ENCODE data around the gene CNN3. TPM values are rescaled to one million over a fixed set of nuclear protein-coding genes. Genes with fewer than 3 reads are reported as not detected.

CNN3 gene
- total RNA-seq, 4 donors from 2014 or later: 334 to 604 (median 452) TPM

DNA sequence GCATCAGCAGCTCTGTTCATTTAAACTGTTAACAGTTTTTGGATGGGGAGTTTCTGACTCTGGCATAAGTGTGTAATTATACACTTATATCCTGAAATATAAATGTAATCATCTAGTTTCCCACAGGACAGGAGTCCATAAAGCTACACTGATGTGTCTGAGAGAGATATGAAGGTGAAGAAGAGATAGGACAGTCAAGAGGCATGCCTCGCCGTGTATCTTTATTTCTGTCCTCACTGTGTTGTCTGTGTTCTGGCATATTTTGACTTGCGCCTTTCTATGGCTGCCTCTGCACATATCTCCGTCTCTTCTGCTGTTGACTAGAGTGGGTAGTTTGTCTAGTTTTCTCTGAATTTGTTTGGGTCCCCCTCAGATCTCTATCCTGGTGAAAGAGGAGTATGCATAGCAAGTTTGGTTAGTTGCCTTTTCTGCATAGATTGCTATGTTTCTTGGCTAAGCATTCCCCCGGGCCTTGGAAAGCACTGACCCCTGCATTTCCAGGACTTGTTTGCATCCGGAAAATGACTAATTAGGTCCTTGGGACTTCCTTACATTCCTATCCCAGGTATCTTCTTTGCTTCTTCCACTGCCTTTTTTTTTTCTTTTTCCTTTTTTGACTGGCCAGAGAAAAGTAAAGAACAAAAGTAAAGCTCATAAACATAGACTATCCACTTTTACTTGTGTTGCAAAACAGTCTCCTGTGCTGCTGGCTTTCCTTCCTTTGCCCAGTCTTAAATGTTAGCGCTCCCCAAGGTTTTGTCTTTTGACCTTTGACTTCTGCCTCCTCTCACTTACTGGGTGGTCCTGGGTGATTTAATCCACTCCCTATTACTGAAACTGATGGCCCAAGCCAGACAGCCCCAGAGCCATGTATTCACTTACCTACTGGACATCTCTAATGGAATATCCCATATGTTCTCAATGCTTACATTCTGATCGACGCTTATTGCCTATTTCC is 27.6 kb upstream of the CNN3 start:
- Histone ChIP-seq H3K36me3 (no peaks in the 10 kb centered on the region), H3K4me1 (no peaks in the 10 kb centered on the region), H3K27ac (peak overlapping the region; percentile 53 to 59), H3K27me3 (no peaks in the 10 kb centered on the region), H3K9me3 (no peaks in the 10 kb centered on the region), H3K4me3 (no peak overlapping the region)
- no peak for DNase-seq
- no peak for TF ChIP-seq POLR2A (IDR thresholded peaks at IDR 0.05)
- TF ChIP-seq, protein P1, sequence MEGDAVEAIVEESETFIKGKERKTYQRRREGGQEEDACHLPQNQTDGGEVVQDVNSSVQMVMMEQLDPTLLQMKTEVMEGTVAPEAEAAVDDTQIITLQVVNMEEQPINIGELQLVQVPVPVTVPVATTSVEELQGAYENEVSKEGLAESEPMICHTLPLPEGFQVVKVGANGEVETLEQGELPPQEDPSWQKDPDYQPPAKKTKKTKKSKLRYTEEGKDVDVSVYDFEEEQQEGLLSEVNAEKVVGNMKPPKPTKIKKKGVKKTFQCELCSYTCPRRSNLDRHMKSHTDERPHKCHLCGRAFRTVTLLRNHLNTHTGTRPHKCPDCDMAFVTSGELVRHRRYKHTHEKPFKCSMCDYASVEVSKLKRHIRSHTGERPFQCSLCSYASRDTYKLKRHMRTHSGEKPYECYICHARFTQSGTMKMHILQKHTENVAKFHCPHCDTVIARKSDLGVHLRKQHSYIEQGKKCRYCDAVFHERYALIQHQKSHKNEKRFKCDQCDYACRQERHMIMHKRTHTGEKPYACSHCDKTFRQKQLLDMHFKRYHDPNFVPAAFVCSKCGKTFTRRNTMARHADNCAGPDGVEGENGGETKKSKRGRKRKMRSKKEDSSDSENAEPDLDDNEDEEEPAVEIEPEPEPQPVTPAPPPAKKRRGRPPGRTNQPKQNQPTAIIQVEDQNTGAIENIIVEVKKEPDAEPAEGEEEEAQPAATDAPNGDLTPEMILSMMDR (IDR thresholded peaks at IDR 0.05): no peak
- intact Hi-C loops (cut with DNase I; ENCODE audit: low total_unique reads): no loop called here

DNA sequence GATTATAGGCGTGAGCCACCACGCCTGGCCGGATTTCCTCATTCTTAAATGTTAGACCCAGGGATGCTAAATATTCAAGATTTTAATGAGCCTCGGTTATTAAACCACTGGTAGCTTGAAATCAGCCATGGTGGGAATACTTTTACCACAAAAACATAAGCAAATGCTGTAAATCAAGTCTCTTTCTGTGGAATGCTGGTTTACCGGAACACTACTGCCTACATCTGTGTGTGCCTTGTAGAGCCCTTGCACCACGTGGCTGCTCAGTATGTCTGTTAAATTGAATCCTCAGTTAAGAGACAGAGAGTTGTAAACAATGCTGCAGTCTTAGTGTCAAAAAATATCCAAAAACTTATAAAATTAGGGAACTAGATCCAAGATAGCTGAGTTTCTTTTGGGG is 26.8 kb upstream of the CNN3 start:
- intact Hi-C loops (cut with DNase I; ENCODE audit: low total_unique reads): no loop called here
- Histone ChIP-seq H3K4me1 (no peaks in the 10 kb centered on the region), H3K9me3 (no peaks in the 10 kb centered on the region), H3K27ac (peak overlapping the region; percentile 53 to 59), H3K4me3 (no peak overlapping the region), H3K27me3 (no peaks in the 10 kb centered on the region), H3K36me3 (no peaks in the 10 kb centered on the region)
- DNase-seq: no peak
- TF ChIP-seq POLR2A (IDR thresholded peaks at IDR 0.05): no peak
- TF ChIP-seq, protein P1 (IDR thresholded peaks at IDR 0.05): no peak

- Histone ChIP-seq H3K27ac (no peak overlapping the region), H3K4me1 (no peaks in the 10 kb centered on the region), H3K27me3 (no peaks in the 10 kb centered on the region), H3K9me3 (no peaks in the 10 kb centered on the region), H3K36me3 (no peaks in the 10 kb centered on the region), H3K4me3 (no peak overlapping the region)
- intact Hi-C loops (cut with DNase I; ENCODE audit: low total_unique reads): no loop called here
- no peak for DNase-seq
- TF ChIP-seq POLR2A (IDR thresholded peaks at IDR 0.05): no peak
- TF ChIP-seq, protein P1 (IDR thresholded peaks at IDR 0.05): no peak
Measured at GRCh38 chr1:94953107-94953506, 26.2 kb upstream of the CNN3 start.

DNA sequence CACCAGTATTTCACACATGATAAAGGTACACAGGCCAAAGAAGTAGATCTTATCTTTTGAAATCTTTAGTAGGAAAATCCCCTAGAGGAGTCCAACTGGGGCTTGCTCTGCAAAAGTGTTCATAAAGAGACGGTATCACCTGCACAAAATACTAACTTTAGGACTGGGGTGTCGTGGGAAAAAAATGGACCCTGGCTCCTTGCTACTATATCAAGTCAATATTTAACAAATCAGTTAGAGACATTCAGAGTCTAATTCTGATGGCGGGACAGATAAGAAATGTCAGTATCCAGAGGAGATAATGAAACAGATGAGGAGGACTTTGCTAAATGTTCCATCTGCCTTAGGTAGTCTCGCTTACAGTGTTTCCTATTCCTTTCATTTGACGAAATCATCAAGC is 25.6 kb upstream of the CNN3 start:
- Histone ChIP-seq H3K27ac (no peak overlapping the region), H3K27me3 (no peaks in the 10 kb centered on the region), H3K36me3 (no peaks in the 10 kb centered on the region), H3K4me3 (no peak overlapping the region), H3K9me3 (no peaks in the 10 kb centered on the region), H3K4me1 (no peaks in the 10 kb centered on the region)
- intact Hi-C loops (cut with DNase I; ENCODE audit: low total_unique reads): no loop called here
- TF ChIP-seq, protein P1 (IDR thresholded peaks at IDR 0.05): no peak
- TF ChIP-seq POLR2A (IDR thresholded peaks at IDR 0.05): no peak
- DNase-seq: no peak

GRCh38 chr1:94951509-94952208 is 24.7 kb upstream of the CNN3 start:
- no peak overlapping the region for H3K27ac ChIP-seq
- TF ChIP-seq POLR2A (IDR thresholded peaks at IDR 0.05): no peak
- TF ChIP-seq, protein P1 (IDR thresholded peaks at IDR 0.05): no peak
- no peak overlapping the region for H3K4me3 ChIP-seq
- no peaks in the 10 kb centered on the region for H3K27me3 ChIP-seq
- H3K4me1 ChIP-seq: no peaks in the 10 kb centered on the region
- no peaks in the 10 kb centered on the region for H3K36me3 ChIP-seq
- no peaks in the 10 kb centered on the region for H3K9me3 ChIP-seq
- intact Hi-C loops (cut with DNase I; ENCODE audit: low total_unique reads): no loop called here
- DNase-seq: no peak

Data from uterus (tissue), 4 donors.